Stimulated activated naive CD8-positive, alpha-beta T cell treated with anti-CD3 and anti-CD28 coated beads, Interleukin-15, amount 100 ng/mL, for 72 hours (primary cell): ENCODE data around the gene PPIL3.
"Not testable (repeated sequence)": the region's sequence is repeated elsewhere in the genome, so short reads cannot be mapped to it uniquely, and the experiment has no call there.

ENCODE experiments used
- ATAC-seq: fragments of 150-1000 bp; cut with Tn5 transposase; 2 replicates; pipeline ENCODE4 v1.10.0; 2021; ENCODE audit warnings: mild to moderate bottlenecking, moderate library complexity
- DNase-seq, 2 donors: peaks; one replicate each; pipeline ENCODE4 v3.0.0; 2021 to 2022
- H3K27ac Mint-ChIP-seq, 2 donors: one replicate each; pipeline ENCODE4 v1.8.0; 2022; ENCODE audit warnings: mild to moderate bottlenecking in 2 of 2, mixed read lengths in 2 of 2, moderate library complexity in 2 of 2
- H3K27me3 Mint-ChIP-seq: one replicate; pipeline ENCODE4 v1.8.0; 2022; ENCODE audit warnings: mixed read lengths
- H3K4me1 Mint-ChIP-seq: one replicate; pipeline ENCODE4 v1.8.0; 2022; ENCODE audit warnings: mild to moderate bottlenecking, mixed read lengths
- H3K4me3 Mint-ChIP-seq, 2 donors: one replicate each; pipeline ENCODE4 v1.8.0; 2022; ENCODE audit warnings: mild to moderate bottlenecking in 2 of 2, mixed read lengths in 2 of 2, moderate library complexity in 1 of 2
- H3K9me3 Mint-ChIP-seq, 2 donors: one replicate each; pipeline ENCODE4 v1.8.0; 2022; ENCODE audit warnings: mixed read lengths in 2 of 2

The PPIL3 gene

GRCh38 chr2:200888704-200889625 is at the start of gene PPIL3, which contains the start of gene NIF3L1:
PPIL3 (minus strand) TSS chr2:200889077; CDS start chr2:200887615, 1,462 bp downstream.
NIF3L1 (plus strand) TSS chr2:200889371; CDS start chr2:200891944, 2,573 bp downstream.
- Mint-ChIP-seq H3K4me1 (peaks cover 53% of the 10 kb centered on the region), H3K4me3 (peak within 1 kb of the TSS; percentile 97 to 98), H3K27me3 (no peaks in the 10 kb centered on the region), H3K27ac (peak within 1 kb of the TSS; percentile 100), H3K9me3 (no peaks in the 10 kb centered on the region)
- DNase-seq (peak; percentile 97 to 99), ATAC-seq (peak; percentile 92)

GRCh38 chr2:200930947-200931626 is 42.2 kb upstream of the PPIL3 start:
- no peak overlapping the region for H3K27ac Mint-ChIP-seq
- DNase-seq: no peak

DNA sequence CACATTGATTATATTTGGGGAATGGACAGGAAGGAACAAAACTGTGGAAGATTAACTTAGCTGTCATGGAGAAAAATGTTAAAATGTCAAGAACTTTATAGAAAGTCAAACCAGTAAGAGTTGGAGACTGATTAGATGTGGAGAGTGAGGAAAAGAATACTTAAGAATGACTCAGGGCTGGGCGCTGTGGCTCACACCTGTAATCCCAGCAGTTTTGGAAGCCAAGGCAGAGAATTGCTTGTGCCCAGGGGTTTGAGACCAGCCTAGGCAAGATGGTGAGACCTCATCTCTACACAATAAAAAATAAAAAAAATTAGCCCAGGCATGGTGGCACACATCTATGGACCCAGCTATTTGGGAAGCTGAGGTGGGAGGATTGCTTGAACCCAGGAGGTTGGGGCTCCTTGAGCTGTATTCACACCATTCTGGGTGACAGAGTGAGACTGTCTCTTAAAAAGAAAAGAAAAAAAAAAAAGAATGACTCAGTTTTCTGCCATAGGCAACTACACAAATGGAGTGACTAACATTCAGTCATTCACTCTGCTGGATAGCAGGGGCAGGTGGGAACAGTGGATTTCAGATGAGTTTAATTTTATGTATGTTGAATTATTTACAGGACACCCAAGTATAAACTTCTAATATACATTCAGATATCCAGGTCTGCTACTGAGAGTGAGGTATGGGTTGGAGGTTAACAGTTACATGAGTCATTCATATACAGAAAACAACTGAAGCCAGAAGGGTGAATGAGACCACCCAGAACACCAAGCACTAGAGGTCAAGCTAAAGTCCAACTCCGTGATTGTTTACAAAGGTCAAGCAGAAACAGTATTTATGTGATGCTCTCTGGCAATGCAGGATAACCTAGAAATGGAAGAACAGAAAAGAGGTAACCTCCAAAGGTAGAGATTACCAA is 40.7 kb upstream of the PPIL3 start:
- Mint-ChIP-seq H3K4me3 (no peak overlapping the region), H3K27me3 (no peaks in the 10 kb centered on the region), H3K9me3 (no peaks in the 10 kb centered on the region), H3K27ac (peak overlapping the region; percentile 2 to 74), H3K4me1 (peaks cover 6% of the 10 kb centered on the region)
- DNase-seq (no peak), ATAC-seq (peak; percentile 50)

More at GRCh38 chr2:200930947-200931626, 42.2 kb upstream of the PPIL3 start:
- Mint-ChIP-seq H3K9me3 (no peaks in the 10 kb centered on the region), H3K4me1 (peaks cover 6% of the 10 kb centered on the region), H3K4me3 (no peak overlapping the region), H3K27me3 (no peaks in the 10 kb centered on the region)
- no peak for ATAC-seq

- DNase-seq: no peak
- H3K4me3 Mint-ChIP-seq: no peak overlapping the region
- H3K9me3 Mint-ChIP-seq: no peaks in the 10 kb centered on the region
- H3K4me1 Mint-ChIP-seq: peaks cover 6% of the 10 kb centered on the region
- peak; percentile 79 for ATAC-seq
- peak overlapping the region in 1 of 2 donors; percentile 22 for H3K27ac Mint-ChIP-seq
- no peaks in the 10 kb centered on the region for H3K27me3 Mint-ChIP-seq
Measured at GRCh38 chr2:200922439-200922838, 33.6 kb upstream of the PPIL3 start.

- H3K27ac Mint-ChIP-seq: no peak overlapping the region
- H3K4me1 Mint-ChIP-seq: no peaks in the 10 kb centered on the region
- ATAC-seq (no peak), DNase-seq (no peak)
- no peak overlapping the region for H3K4me3 Mint-ChIP-seq
- no peaks in the 10 kb centered on the region for H3K27me3 Mint-ChIP-seq
- H3K9me3 Mint-ChIP-seq: no peaks in the 10 kb centered on the region
Measured at GRCh38 chr2:200913654-200914053, 24.8 kb upstream of the PPIL3 start.

DNA sequence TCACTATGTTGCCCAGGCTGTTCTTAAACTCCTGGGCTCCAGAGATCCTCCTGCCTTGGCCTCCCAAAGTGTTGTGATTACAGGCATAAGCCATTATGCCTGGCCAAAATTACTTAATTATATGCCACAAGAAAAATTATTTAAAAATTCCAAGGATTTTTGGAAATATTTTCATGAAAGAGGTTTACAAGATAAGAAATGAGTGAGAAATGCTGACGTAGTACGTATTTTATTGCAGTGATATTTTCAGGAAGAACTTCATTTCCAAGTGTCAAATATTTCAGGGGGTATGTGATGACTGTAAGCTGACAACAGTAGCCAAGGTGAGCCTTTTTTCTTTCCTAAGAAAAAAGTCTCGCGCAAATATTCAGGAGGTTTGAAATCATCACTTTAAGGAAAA is 21.1 kb upstream of the PPIL3 start:
- DNase-seq (no peak), ATAC-seq (no peak)
- Mint-ChIP-seq H3K4me1 (no peaks in the 10 kb centered on the region), H3K27ac (peak overlapping the region in 1 of 2 donors; percentile 18), H3K4me3 (no peak overlapping the region), H3K27me3 (no peaks in the 10 kb centered on the region), H3K9me3 (no peaks in the 10 kb centered on the region)

GRCh38 chr2:200905618-200906296 is 16.9 kb upstream of the PPIL3 start:
- H3K27ac Mint-ChIP-seq: no peak overlapping the region
- H3K4me3 Mint-ChIP-seq: no peak overlapping the region
- no peaks in the 10 kb centered on the region for H3K9me3 Mint-ChIP-seq
- peak; percentile 28 to 60 for DNase-seq
- peak; percentile 57 for ATAC-seq
- peaks cover 10% of the 10 kb centered on the region for H3K4me1 Mint-ChIP-seq
- no peaks in the 10 kb centered on the region for H3K27me3 Mint-ChIP-seq

GRCh38 chr2:200901459-200902072 is 12.7 kb upstream of the PPIL3 start:
- H3K27ac Mint-ChIP-seq: no peak overlapping the region
- ATAC-seq: peak; percentile 100
- no peaks in the 10 kb centered on the region for H3K27me3 Mint-ChIP-seq
- H3K9me3 Mint-ChIP-seq: no peaks in the 10 kb centered on the region
- no peak overlapping the region for H3K4me3 Mint-ChIP-seq
- peak; percentile 66 to 77 for DNase-seq
- H3K4me1 Mint-ChIP-seq: peaks cover 20% of the 10 kb centered on the region

DNA sequence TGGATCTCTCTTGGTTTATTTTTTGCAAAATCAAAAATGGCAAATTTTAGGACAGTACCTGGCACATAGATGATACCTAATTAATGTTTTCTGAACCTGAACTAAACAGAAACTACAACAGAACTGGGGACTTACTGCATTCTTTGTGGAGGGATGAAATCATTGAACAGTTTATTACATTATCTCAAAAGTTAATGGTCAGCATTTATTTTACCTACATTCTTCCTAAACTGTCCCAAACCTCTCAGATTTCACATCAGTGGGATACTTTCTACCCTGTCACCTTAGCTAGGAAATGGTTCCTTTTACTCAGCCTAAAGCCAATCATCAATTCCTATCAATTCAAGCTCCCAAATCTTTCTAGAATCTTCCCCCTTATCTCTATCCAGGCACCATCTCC is 10.6 kb upstream of the PPIL3 start:
- Mint-ChIP-seq H3K4me3 (no peak overlapping the region), H3K9me3 (no peaks in the 10 kb centered on the region), H3K27ac (peak overlapping the region in 1 of 2 donors; percentile 33), H3K4me1 (peaks cover 20% of the 10 kb centered on the region), H3K27me3 (no peaks in the 10 kb centered on the region)
- DNase-seq: no peak
- no peak for ATAC-seq

DNA sequence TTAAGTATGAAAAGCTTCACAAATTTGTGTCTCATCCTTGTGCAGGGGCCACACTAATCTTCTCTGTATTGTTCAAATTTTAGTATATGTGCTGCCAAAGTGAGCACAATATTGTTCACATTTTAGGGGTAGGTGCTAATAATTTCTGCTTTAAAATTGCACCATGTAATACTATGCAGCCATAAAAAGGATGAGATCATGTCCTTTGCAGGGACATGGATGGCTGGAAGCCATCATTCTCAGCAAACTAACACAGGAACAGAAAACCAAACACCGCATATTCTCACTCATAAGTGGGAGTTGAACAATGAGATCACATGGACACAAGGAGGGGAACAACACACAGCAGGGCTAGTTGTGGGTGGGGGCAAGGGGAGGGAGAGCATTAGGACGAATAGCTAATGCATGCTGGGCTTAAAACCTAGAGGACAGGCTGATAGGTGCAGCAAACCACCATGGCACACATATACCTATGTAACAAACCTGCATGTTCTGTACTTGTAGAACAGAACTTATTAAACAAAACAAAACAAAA is 7.1 kb downstream of the PPIL3 start:
- H3K27me3 Mint-ChIP-seq, H3K4me3 Mint-ChIP-seq, DNase-seq, ATAC-seq, H3K9me3 Mint-ChIP-seq, H3K27ac Mint-ChIP-seq: not testable (repeated sequence)
- H3K4me1 Mint-ChIP-seq: peaks cover 11% of the 10 kb centered on the region

DNA sequence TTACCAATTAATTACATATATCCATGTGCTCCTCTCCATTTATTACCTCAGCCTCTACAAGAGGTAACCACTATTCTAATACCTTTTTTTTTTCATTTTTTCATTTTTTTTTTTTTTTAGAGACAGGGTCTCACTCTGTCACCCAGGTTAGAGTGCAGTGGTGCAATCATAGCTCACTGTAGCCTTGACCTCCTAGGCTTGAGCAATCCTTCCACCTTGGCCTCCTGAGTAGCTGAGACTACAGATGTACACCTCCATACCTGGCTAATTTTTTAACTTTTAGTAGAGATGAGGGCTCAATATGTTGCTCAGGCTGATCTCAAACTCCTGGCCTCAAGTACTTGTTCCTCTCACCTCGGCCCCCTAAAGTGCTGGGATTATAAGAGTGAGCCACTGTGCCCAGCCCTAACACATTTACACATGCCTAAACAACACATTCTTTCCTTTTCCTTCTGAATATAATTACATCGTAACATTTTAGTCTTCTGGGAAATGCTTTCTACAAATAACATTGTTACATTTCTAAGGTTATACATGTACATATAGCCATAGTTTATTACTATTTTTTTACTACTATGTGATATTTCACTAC is 10.5 kb downstream of the PPIL3 start:
- peak overlapping the region in 1 of 2 donors; percentile 71 for H3K27ac Mint-ChIP-seq

GRCh38 chr2:200877443-200877842 is 11.4 kb downstream of the PPIL3 start:
- no peak for ATAC-seq
- H3K27ac Mint-ChIP-seq: no peak overlapping the region
- no peaks in the 10 kb centered on the region for H3K27me3 Mint-ChIP-seq
- DNase-seq: no peak
- H3K4me3 Mint-ChIP-seq: no peak overlapping the region
- H3K9me3 Mint-ChIP-seq: no peaks in the 10 kb centered on the region
- H3K4me1 Mint-ChIP-seq: peaks cover 7% of the 10 kb centered on the region

More for the DNA sequence above, 10.5 kb downstream of the PPIL3 start:
- Mint-ChIP-seq H3K4me1 (peaks cover 7% of the 10 kb centered on the region), H3K27me3 (no peaks in the 10 kb centered on the region), H3K9me3 (no peaks in the 10 kb centered on the region), H3K4me3 (no peak overlapping the region)
- DNase-seq (no peak), ATAC-seq (no peak)

DNA sequence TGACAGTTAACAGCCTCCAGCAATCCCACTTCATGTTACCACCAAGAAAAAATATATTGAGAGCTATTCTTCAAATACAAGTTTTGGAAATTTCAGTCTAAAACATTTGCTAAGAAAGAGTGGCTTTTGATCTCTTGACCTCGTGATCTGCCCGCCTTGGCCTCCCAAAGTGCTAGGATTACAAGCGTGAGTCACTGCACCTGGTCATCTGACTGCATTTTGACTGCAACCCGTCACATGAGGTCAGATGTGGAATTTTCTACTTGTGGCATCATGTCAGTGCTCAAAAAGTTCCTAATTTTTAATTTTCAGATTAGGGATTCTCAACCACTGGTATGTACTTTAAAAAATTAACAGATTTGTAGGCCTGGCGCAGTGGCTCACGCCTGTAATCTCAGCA is 15.3 kb downstream of the PPIL3 start:
- ATAC-seq: no peak

GRCh38 chr2:200871151-200871550 is 17.7 kb downstream of the PPIL3 start:
- DNase-seq (no peak), ATAC-seq (peak; percentile 73)
- H3K4me1 Mint-ChIP-seq: peaks cover 10% of the 10 kb centered on the region
- H3K9me3 Mint-ChIP-seq: no peaks in the 10 kb centered on the region
- H3K27ac Mint-ChIP-seq: peak overlapping the region in 1 of 2 donors; percentile 93
- H3K4me3 Mint-ChIP-seq: peak overlapping the region in 1 of 2 donors; percentile 35
- H3K27me3 Mint-ChIP-seq: no peaks in the 10 kb centered on the region

More for the DNA sequence above, 15.3 kb downstream of the PPIL3 start:
- no peak overlapping the region for H3K4me3 Mint-ChIP-seq
- no peak overlapping the region for H3K27ac Mint-ChIP-seq
- peaks cover 10% of the 10 kb centered on the region for H3K4me1 Mint-ChIP-seq
- no peaks in the 10 kb centered on the region for H3K9me3 Mint-ChIP-seq
- DNase-seq: no peak
- no peaks in the 10 kb centered on the region for H3K27me3 Mint-ChIP-seq
